GM12872 (cell line): ENCODE results near the gene SCG2.

Experiments used
- CTCF ChIP-seq: IDR thresholded peaks from 3 replicates; pipeline ENCODE4 v1.5.1; 2011; ENCODE audit warnings: low read depth, mild to moderate bottlenecking, low read length, moderate library complexity; ENCODE audit not compliant: insufficient read depth

The SCG2 gene

GRCh38 chr2:223607476-223607875 is 5.3 kb upstream of the SCG2 start:
- no peak for TF ChIP-seq CTCF

GRCh38 chr2:223606946-223607345 is 4.8 kb upstream of the SCG2 start:
- TF ChIP-seq CTCF: no peak

- TF ChIP-seq CTCF: no peak
These were observed 2.1 kb upstream of the SCG2 start for GRCh38 chr2:223604231-223604630.

- TF ChIP-seq CTCF: no peak
These were observed 811 bp upstream of the SCG2 start for GRCh38 chr2:223602972-223603371.

GRCh38 chr2:223601018-223601417 is 1.1 kb downstream of the SCG2 start:
- TF ChIP-seq CTCF: no peak

- TF ChIP-seq CTCF: no peak
These were observed 2.4 kb downstream of the SCG2 start for GRCh38 chr2:223599640-223600380.

- no peak for TF ChIP-seq CTCF
These were observed 3.0 kb downstream of the SCG2 start for GRCh38 chr2:223598994-223599639.
